LNCAP (cell line): Measurements from ENCODE around the gene UBE2U.

Source experiments
- TF ChIP-seq, protein P1 (sequence below): fragments of 450-650 bp; IDR thresholded peaks from 2 replicates; pipeline ENCODE4 v1.5.1; 2017; ENCODE audit warnings: mild to moderate bottlenecking

Gene UBE2U

DNA sequence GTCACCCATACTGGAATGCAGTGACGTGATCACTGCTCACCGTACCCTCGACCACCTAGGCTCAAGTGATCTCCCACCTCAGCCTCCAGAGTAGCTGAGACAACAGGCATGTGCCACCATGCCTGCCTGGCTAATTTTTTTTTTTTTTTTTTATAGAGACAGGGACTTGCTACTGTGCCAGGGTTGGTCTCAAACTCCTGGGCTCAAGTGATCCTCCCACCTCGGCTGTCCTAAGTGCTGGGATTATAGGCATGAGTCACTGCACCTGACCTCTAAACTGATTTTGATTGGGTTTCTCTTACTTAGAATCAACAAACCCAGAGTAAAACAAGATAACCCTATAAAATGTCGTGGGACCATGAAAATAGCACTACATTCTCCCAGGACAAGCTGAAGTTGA, 112.0 kb downstream of the UBE2U start:
- TF ChIP-seq, protein P1, sequence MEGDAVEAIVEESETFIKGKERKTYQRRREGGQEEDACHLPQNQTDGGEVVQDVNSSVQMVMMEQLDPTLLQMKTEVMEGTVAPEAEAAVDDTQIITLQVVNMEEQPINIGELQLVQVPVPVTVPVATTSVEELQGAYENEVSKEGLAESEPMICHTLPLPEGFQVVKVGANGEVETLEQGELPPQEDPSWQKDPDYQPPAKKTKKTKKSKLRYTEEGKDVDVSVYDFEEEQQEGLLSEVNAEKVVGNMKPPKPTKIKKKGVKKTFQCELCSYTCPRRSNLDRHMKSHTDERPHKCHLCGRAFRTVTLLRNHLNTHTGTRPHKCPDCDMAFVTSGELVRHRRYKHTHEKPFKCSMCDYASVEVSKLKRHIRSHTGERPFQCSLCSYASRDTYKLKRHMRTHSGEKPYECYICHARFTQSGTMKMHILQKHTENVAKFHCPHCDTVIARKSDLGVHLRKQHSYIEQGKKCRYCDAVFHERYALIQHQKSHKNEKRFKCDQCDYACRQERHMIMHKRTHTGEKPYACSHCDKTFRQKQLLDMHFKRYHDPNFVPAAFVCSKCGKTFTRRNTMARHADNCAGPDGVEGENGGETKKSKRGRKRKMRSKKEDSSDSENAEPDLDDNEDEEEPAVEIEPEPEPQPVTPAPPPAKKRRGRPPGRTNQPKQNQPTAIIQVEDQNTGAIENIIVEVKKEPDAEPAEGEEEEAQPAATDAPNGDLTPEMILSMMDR = no peak
